IPS-NIHi7 (cell line): ENCODE results near the gene ANP32E.
A peak's percentile ranks its signal among the peaks of the same experiment; 100 is the strongest.
"Not testable (repeated sequence)": the region's sequence is repeated elsewhere in the genome, so short reads cannot be mapped to it uniquely, and the experiment has no call there.

Experiments used
- DNase-seq: peaks from one replicate; pipeline ENCODE4 v3.0.0; 2012; ENCODE audit warnings: mixed read lengths; ENCODE audit errors: extremely low spot score

The ANP32E gene

DNA sequence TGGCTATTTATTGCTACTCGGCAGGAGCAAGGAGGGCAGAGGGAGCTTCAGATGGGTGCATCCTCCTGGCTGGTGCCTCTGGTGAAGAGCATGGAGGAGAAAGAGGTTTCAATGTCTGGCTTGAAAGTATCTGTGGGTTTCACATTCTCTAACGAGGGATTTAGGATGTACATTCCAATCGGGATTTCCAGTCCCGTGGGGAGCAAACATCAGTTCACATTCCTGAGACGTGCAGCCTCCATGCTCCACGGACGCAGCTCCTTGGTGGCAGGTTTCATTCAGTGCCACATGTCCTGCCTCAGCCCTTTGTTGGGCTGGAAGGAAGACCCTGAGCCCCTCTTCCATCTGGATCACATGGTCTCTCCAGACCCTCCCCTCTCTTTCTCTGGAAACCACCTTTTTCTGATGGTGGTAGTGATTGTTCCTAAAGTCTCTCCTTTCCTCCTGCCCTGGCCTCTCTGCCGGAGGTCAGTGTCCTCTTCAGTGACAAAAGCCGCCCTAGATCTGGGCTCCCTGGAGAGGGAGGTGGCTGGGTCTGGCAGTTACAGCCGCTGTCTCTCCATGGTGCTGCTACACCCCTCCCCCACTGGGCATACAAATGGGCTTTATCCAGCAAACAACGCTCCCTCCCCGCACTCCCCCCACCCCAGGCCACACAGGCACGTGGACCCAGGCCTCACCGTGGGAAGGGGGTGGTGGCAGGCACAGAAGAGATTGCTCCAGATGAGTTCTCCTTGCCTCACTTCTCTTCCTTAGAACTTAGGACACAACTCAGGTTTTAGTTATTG lies 20.8 kb upstream of the ANP32E start:
- no peak for DNase-seq

DNA sequence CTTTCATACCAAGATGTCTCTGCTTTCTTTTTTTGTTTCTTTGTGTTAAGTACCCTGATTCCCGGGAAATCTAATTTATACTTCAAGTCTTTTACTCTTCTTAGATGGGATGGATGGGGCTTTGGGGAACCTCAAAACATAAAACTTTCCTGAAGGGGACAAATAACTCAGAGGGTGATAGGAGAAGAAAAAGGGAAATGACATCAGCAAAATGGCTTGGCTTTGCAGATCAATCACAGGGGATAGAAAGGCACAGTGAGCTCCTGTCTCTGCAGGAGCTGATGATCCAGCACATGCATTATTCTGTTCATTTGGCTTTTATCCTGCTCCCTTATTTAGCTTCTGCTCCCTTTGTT lies 20.3 kb upstream of the ANP32E start:
- DNase-seq = no peak

DNA sequence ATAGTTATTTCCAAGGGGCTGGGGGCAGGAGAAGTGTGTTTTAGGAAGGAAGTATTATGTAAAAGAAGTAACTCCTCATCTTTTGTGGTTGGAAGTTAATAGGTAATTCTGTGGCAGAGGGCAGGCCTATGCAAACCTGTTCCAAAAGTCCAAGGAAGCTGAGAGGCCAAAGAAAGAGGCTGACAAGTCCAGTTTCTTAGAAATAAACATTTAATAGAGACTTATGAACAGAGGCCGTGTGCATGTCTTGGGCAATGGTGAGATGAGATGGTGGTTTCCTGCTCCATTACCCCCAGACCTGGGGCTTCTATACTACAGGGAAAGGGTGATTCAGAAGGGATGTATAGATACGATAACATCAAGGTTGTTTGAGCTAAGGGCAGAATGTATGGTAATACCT lies 14.0 kb upstream of the ANP32E start:
- no peak for DNase-seq

DNA sequence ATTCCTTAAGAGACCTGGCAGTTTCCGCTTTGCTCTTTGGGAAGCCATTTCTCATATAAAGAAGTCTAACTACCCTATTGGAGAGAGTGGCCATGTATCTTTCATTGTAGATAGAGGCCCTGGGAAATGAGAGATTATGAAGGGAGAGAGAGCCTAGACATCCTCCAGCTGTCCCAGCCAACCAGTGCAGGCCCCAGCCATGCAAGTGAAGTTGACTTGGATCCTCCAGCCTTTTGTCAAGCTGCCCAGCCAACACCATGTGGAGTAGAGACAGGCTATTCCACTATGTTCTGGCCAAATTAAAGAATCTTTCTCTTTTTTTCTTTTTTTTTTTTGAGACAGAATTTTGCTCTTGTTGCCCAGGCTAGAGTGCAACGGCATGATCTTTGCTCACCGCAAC lies 7.1 kb upstream of the ANP32E start:
- DNase-seq = no peak

DNA sequence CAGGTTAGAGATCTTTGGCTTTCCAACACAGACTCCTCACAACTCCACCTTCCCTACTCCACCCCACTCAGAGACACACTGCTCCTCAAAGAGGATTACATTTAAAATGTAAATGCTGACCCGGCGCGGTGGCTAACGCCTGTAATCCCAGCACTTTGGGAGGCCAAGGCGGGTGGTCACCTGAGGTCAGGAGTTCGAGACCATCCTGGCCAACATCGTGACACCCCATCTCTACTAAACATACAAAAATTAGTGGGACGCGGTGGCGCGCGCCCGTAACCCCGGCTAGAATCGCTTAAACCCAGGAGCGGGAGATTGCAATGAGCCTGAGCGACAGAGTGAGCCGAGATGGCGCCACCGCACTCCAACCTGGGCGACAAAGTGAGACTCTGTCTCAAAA lies 1.8 kb upstream of the ANP32E start:
- DNase-seq = no peak

DNA sequence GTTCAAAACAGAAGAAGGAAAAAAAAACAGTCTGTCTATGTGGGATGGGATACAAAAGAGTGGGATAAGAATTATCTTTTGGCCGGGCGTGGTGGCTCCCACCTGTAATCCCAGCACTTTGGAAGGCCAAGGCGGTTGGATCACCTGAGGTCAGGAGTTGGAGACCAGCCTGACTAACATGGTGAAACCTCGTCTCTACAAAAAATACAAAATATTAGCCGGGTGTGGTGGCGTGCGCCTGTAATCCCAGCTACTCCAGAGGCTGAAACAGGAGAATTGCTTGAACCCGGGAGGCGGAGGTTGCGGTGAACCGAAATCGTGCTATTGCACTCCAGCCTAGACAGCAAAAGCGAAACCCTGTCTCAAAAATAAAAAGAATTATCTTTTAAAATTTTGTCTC lies 1.3 kb upstream of the ANP32E start:
- DNase-seq = not testable (repeated sequence)

DNA sequence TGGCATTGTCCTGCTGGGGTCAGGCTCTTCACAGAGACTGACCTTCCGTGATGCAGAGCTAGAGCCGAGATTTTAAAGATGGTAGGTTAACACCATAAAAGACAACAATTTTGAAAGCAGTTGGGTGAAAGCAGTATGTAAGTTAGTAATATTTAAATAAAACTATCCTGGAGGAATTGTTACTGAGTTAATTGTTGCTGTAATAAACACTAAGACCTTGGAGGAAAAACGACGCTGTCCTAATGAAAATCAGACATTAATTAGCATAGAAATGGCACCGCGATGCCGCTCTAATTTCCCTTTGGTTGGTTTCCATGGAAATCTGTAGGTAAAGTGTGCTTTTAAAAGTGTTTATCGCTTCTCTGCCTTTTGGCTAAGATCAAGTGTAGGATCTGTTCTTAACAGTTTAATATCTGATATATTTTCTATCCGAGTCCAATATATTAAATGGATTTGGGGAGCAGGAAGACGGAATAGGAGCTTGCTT lies 745 bp upstream of the ANP32E start:
- no peak for DNase-seq

DNA sequence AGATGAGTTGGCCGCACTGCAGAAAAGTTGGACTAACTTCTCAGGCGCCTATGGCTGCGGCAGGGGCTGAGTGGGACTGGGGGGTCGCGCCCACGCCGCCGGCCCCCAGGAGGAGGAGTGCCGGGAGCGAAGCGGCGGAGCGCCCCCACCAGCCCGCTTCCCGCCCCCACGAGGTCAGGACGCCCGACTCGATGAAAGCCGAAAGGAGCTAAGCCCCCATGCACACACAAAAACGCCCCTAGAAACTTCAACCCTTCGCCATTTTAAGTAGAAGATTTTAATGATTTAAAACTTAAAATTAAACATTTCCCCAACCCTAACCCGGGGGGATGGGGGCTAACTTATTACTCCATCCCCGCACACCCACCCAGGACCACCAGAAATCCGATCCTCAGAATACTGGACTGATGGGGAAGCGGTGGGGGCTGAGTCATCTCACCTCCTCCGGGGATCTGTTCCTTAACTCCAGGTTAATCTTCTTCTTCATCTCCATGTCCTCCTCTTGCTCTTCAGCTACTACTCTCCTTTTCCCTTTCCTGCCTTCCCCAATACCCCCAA lies 539 bp downstream of the ANP32E start:
- no peak for DNase-seq

DNA sequence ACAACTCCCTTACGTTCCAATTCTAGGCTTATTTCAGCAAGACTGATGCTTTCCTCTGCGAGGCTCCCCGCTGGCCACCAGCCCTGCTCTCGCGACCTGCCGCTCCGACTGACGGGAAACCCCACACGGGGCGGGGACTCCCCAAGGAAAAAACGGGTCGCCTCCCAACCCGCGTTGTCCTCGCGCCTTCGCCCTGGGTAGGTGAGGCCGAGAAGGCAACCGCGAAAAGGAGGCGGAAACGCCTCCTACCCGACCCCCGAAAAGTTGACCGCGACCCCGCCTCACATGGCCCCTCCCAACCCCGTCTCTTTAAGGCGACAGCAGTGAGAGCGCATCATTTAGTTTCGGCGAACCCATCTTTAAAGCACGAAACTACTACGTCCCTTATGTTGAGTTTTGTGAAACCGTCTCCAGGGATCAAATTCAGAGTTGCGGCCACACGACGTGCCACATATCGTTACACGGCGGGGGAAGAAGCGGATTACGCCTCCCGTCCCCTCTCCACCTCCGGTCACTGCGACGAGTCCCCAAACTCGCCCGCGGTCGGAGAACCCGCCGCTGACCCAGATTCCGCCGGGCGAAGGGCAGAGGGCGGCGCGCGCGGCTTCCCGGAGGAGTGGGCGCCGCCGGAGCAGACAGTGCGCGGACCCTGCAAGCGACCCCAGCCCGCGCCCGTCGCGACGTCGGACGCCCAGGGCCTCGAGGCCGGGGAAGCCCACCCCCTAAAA lies 1.2 kb downstream of the ANP32E start:
- DNase-seq = peak; percentile 78

DNA sequence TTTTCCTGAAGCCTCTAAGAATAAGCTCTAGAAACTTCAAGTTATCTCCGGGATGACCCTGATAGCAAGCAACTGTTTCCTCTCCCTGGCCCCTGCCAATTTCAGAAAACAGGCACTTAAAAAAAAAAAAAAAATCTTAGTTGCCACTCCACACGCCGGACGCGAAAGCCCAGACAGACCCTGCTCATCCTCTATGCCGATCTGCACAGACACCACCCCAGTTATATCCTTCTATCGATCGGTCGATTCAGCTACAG lies 1.7 kb downstream of the ANP32E start:
- no peak for DNase-seq

DNA sequence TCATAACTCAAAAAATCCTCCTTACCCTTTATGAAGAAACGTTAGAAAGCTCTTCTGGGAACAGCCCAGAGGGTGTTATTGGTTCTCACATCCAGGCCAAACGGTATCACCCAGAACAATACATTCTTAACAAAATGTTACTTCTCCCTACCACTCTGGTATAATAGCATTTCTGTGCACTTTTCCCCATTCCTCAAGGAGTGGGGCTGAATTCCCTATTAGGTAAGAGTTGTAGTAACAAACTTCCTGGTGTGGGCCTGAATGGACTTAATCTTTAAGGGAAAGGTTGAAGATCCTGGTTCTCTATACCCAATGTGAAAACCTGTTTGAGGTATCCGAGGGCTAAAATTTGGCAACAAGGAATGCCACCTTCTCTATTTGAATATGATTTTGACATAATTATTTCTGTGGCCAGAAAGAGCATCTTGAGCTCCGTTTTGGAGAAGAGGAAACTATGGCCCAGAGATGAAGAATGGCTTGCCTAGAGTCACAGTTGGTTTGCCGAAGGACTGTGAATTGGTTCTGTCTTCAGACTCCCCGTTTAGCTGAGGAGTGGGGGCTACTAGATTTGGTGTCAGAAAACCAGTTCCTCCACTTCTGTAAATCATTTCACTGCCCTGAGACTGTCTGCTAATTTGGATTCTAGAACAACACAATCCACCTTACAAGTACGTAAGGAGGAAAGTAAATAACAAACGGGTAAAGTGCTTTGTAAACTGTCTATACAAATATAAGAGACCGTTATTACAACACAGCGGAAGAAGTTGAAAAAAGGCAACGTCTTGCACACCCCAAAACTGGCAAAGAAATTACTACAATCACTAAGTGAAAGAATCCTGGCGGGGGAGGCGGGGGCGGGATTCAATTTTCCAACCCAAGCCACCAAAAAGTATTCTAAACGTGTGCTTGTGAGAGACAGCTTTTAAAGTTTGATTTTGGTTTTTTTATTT lies 2.3 kb downstream of the ANP32E start:
- DNase-seq = no peak

DNA sequence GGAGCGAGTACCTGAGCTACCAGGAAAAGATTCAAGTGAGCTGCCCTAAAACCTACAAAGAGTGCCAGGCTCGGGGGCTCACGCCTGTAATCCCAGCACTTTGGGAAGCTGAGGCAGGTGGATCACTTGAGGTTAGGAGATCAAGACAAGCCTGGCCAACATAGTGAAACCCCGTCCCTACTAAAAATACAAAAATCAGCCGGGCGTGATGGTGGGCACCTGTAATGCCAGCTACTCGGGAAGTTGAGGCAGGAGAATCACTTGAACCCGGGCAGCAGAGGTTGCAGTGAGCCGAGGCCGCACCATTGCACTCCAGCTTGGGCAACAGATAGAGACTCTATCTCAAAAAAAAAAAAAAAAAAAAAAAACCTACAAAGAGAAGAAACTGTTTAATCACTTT lies 3.0 kb downstream of the ANP32E start:
- DNase-seq = not testable (repeated sequence)

DNA sequence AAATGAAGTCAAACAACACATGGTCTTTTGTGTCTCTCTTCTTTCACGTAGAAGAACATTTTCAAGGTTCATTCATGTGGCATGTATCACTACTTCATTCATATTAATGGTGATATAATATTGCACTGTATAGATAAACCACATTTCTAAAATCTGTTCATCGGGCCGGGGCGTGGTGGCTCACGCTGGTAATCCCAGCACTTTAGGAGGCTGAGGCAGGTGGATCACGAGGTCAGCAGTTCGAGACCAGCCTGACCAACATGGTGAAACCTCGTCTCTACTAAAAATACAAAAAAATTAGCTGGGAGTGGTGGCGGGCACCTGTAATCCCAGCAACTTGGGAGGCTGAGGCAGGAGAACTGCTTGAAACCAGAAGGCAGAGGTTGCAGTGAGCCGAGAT lies 7.7 kb downstream of the ANP32E start:
- DNase-seq = not testable (repeated sequence)

DNA sequence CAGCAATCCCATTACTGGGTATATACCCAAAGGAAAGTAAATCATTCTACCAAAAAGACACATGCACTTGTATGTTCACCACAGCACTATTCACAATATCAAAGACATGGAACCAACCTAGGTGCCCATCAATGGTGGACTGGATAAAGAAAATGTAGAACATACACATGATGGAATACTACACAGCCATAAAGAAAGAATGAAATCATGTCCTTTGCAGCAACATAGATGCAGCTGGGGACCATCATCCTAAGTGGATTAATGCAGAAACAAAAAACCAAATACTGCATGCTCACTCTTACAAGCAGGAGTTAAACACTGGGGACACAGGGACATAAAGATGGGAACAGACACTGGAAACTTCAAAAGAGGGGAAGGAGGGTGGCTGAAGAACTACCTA lies 8.7 kb downstream of the ANP32E start:
- DNase-seq = no peak

DNA sequence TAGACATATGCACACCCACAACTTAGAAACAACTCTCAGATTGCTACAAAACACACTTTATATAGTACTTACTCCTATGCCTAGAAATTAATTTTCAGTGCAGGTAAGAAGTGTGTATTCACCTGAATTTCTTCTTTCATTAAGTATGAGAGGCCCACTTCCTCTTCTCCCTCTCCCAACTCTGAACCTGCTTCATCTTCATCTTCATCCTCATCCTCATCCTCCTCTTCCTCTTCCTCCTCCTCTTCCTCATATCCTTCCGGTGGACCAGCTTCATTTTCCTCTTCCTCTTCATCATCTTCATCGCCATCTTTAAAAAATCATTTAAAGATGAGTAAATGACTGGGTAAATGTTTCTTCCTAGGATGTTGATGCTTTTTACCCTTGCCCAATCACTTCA lies 9.4 kb downstream of the ANP32E start:
- DNase-seq = no peak

DNA sequence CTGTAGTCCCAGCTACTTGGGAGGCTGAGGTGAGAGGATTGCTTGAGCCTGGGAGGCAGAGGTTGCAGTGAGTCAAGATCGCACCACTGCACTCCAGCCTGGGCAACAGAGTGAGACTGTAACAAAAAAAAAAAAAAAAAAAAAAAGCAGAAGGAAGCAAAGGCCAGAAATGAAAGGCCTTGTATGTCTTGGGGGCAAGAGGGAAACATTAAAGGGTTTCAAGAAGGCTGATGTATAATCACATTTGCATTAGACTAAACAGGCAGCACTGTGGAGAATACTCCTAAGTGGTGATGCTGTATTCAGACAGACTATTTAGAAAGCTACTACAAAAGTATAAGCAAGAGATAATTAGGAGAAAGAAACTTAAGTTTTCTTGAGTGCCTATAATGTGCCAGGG lies 10.4 kb downstream of the ANP32E start:
- no peak for DNase-seq

DNA sequence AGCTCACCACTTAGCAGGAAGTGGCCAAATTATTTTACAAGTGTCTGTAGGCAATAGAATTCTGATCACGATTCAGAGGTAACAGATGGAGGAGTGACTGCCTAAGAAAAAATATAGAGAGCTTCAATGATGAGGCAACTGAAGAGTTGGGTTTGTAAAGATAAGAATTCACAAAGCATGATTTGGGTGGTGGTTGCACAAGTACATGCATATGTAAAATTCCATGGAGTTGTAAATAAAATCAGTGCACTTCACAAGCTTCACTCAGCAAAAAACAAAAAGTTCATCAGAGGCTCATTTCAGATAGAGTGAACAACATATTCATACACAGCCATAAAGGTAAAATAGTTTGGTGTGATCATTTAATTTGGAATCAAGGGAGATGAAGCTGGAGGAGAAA lies 10.9 kb downstream of the ANP32E start:
- DNase-seq = no peak

DNA sequence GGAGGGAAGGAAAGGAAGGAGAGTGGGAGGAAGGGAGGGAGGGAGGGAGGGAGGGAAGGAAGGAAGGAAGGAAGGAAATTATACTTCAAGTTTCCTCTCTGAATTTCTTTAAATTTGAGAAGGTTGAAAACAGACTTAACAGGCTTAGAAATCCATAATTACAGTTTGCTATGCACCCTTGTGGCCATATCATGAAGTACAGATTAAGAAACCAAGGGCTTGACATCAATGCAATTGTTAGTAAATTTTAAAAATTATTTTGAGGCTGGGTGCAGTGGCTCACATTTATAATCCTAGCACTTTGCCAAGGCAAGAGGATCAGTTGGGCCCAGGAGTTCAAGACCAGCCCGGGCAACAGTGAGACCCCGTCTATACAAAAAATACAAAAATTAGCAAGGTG lies 14.4 kb downstream of the ANP32E start:
- no peak for DNase-seq

DNA sequence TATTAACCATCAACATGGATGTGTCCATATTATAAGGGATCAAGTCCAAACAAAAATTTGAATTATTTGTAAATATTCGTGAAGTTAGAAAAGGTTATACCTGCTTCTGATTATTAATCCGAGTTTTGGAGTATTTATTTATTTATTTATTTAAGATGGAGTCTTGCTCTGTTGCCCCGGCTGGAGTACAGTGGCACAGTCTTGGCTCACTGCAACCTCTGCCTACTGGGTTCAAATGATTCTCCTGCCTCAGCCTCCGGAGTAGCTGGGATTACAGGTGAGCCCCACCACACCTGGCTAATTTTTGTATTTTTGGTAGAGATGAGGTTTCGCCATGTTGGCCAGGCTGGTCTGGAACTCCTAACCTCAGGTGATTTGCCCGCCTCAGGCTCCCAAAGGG lies 20.1 kb downstream of the ANP32E start:
- not testable (repeated sequence) for DNase-seq

DNA sequence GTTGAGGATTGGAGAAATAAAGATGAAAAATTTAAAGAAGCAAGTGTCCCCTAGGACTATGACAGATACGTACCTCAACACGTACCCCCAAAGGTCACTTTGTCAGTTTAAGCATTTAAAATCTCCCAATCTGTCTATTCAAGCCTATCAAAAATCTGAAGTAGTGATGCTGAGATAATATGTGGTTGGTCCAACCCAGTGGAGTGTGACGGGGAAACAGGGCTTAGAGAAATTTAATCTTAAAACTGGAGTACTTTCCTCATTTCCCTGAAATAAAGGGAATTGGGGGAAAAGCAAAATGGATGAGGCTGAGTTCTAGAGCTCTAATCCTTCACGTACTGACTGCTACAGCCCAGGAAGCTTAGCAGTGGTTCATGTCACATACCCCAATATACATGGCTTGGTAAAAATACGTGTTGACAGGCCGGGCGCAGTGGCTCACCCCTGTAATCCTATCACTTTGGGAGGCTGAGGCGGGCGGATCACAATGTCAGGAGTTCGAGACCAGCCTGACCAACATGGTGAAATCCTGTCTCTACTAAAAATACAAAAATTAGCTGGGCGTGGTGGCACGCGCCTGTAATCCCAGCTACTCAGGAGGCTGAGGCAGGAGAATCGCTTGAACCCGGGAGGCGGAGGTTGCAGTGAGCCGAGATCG lies 21.7 kb downstream of the ANP32E start:
- DNase-seq = not testable (repeated sequence)
